Activated T-cell treated with anti-CD3 and anti-CD28 coated beads, Interleukin-2, amount 50 U/mL, for 24 hours (primary cell): ENCODE measurements around the gene BRD8.

Experiments used
- DNase-seq: peaks from one replicate; pipeline ENCODE4 v3.0.0-alpha.2; 2020
- H3K27ac Mint-ChIP-seq: 2 replicates; pipeline ENCODE4 v1.8.0; 2020; ENCODE audit warnings: mild to moderate bottlenecking, mixed read lengths
- H3K27me3 Mint-ChIP-seq: 2 replicates; pipeline ENCODE4 v1.8.0; 2020; ENCODE audit warnings: mixed read lengths
- H3K36me3 Mint-ChIP-seq: 2 replicates; pipeline ENCODE4 v1.8.0; 2020; ENCODE audit warnings: low read depth, mixed read lengths
- H3K4me1 Mint-ChIP-seq: 2 replicates; pipeline ENCODE4 v1.8.0; 2020; ENCODE audit warnings: low read depth, mixed read lengths
- H3K4me3 Mint-ChIP-seq: 2 replicates; pipeline ENCODE4 v1.8.0; 2020; ENCODE audit warnings: mild to moderate bottlenecking, moderate library complexity, mixed read lengths
- H3K9me3 Mint-ChIP-seq: 2 replicates; pipeline ENCODE4 v1.8.0; 2020; ENCODE audit warnings: mixed read lengths

BRD8 gene

DNA sequence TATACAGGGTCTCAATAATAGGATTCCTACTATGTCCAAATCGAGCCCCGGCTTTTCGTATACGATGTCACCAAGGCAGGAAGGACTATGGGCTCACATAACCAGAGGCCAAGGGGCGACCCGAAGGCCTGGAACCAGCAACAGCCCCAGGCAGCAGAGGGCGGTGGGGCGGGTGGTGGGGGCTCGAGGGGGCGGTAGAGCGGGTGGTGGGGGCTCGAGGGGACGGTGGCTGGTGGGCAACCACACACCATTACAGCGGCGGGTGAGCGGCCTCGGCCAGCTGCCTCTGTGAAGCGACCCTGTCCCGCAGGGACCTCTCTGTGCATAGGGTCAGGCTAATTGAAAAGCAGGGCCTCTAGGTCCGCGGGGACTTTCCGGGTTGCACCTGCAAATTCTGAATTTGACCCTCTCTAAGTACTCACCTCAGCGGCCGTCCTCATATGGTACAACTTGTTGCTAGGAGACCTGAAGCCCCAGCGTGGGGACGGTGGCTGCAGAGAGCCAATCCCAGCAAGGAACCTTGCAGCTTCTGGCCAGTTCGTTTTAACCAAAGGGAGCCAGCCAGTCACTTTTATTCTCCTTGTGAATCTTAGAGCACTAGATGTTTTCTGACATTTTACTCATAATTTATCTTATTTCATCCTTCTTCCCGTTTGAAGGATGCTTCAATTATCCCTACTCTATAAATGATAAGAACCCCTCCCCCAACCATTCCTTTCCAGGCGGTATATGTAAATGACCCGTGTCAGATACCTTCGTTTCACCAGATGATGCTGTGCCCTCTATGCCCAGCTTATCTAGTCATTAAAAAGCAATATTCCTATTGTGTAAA lies 39.3 kb downstream of the BRD8 start, which contains the start of gene NME5:
Gene NME5 (minus strand): TSS at position 480 of the 832 bp plus-strand sequence. CDS start 648 bp downstream, outside the sequence.
- no peak for DNase-seq
- Mint-ChIP-seq H3K27me3 (peaks cover 9% of the 10 kb centered on the region), H3K4me1 (peaks cover 4% of the 10 kb centered on the region), H3K4me3 (no peak within 1 kb of the TSS), H3K27ac (no peak within 1 kb of the TSS), H3K36me3 (no peaks in the 10 kb centered on the region), H3K9me3 (no peaks in the 10 kb centered on the region)

GRCh38 chr5:138132543-138132942 lies 45.9 kb downstream of the BRD8 start:
- DNase-seq: no peak
- Mint-ChIP-seq H3K36me3 (no peaks in the 10 kb centered on the region), H3K27ac (no peak overlapping the region), H3K9me3 (no peaks in the 10 kb centered on the region), H3K27me3 (peaks cover 5% of the 10 kb centered on the region), H3K4me1 (peaks cover 2% of the 10 kb centered on the region), H3K4me3 (no peak overlapping the region)

DNA sequence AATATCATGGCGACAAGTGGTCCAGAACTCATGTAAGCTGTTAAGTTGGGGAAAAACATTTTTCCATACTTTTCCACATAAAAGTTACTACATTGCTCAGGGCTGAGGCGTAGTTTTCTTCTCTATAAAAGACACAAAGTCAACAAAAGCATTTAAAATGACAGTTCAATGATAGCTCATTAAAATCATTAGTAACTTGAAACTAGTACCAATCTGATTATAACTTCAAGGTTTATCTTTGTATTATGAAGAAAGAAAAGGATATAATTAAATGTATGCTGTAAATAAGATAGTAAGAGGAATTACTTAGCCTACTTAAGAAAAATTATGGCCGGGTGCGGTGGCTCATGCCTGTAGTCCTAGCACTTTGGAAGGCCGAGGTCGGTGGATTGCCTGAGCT lies 49.1 kb downstream of the BRD8 start:
- H3K4me1 Mint-ChIP-seq: peaks cover 2% of the 10 kb centered on the region

GRCh38 chr5:138128334-138128733 lies 50.1 kb downstream of the BRD8 start:
- H3K36me3 Mint-ChIP-seq: no peaks in the 10 kb centered on the region
- H3K4me3 Mint-ChIP-seq: no peak overlapping the region
- H3K27ac Mint-ChIP-seq: no peak overlapping the region
- no peak for DNase-seq
- H3K9me3 Mint-ChIP-seq: no peaks in the 10 kb centered on the region
- peaks cover 2% of the 10 kb centered on the region for H3K4me1 Mint-ChIP-seq
- no peaks in the 10 kb centered on the region for H3K27me3 Mint-ChIP-seq

More for the DNA sequence above, 49.1 kb downstream of the BRD8 start:
- Mint-ChIP-seq H3K4me3 (no peak overlapping the region), H3K9me3 (no peaks in the 10 kb centered on the region), H3K36me3 (no peaks in the 10 kb centered on the region), H3K27me3 (no peaks in the 10 kb centered on the region), H3K27ac (no peak overlapping the region)
- no peak for DNase-seq

DNA sequence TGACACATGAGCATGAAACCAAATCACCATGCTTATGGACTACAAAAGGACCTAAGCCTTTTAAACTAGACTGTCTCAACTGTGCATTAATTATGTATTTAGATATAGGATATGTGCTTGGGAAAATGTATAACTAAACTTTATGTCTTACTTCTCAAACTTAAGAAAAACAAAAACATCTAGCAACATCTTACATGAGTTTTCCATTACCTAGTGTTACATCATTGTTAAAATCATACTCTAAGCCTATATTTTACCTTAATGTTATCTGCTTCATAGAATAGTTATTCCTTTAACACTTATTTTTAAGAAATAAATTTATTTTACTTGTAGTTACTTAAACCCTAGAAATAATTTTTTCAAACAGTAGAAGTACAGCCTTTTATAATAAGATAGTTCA lies 63.2 kb downstream of the BRD8 start:
- Mint-ChIP-seq H3K27ac (no peak overlapping the region), H3K27me3 (peaks cover 5% of the 10 kb centered on the region), H3K4me1 (no peaks in the 10 kb centered on the region), H3K36me3 (no peaks in the 10 kb centered on the region), H3K4me3 (no peak overlapping the region), H3K9me3 (no peaks in the 10 kb centered on the region)
- DNase-seq: no peak

- Mint-ChIP-seq H3K4me1 (no peaks in the 10 kb centered on the region), H3K27me3 (peaks cover 5% of the 10 kb centered on the region), H3K4me3 (no peak overlapping the region), H3K36me3 (no peaks in the 10 kb centered on the region), H3K27ac (no peak overlapping the region), H3K9me3 (no peaks in the 10 kb centered on the region)
- DNase-seq: no peak
These were observed 66.5 kb downstream of the BRD8 start for GRCh38 chr5:138111937-138112336.

GRCh38 chr5:138111181-138111580 lies 67.2 kb downstream of the BRD8 start:
- no peak overlapping the region for H3K4me3 Mint-ChIP-seq
- no peaks in the 10 kb centered on the region for H3K9me3 Mint-ChIP-seq
- H3K27ac Mint-ChIP-seq: no peak overlapping the region
- peaks cover 5% of the 10 kb centered on the region for H3K27me3 Mint-ChIP-seq
- DNase-seq: no peak
- H3K4me1 Mint-ChIP-seq: no peaks in the 10 kb centered on the region
- no peaks in the 10 kb centered on the region for H3K36me3 Mint-ChIP-seq

- H3K9me3 Mint-ChIP-seq: no peaks in the 10 kb centered on the region
- no peak for DNase-seq
- H3K27ac Mint-ChIP-seq: no peak overlapping the region
- no peaks in the 10 kb centered on the region for H3K4me1 Mint-ChIP-seq
- no peak overlapping the region for H3K4me3 Mint-ChIP-seq
- H3K36me3 Mint-ChIP-seq: no peaks in the 10 kb centered on the region
- peaks cover 5% of the 10 kb centered on the region for H3K27me3 Mint-ChIP-seq
These were observed 68.0 kb downstream of the BRD8 start for GRCh38 chr5:138110266-138110963.

GRCh38 chr5:138109463-138110265 lies 68.8 kb downstream of the BRD8 start:
- Mint-ChIP-seq H3K27me3 (peaks cover 5% of the 10 kb centered on the region), H3K36me3 (no peaks in the 10 kb centered on the region), H3K27ac (no peak overlapping the region), H3K4me3 (no peak overlapping the region), H3K9me3 (no peaks in the 10 kb centered on the region), H3K4me1 (no peaks in the 10 kb centered on the region)
- DNase-seq: no peak

DNA sequence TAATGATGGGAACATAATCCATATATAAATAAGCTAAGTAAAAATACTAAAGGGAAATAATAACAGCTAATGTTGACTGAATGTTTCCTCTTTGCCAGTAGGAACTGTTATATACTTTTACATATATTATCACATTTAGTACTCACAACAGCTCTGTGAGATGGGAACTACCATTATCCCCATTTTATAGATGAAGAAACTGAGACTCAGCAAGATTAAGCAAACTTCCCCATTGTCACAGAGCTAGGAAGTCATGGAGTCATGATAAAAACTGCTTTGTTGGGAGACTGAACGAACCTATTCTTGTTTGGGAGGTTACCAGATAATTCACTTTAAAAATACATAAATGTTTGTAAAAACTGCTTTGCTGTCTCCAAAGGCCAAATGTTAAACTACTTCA lies 71.2 kb downstream of the BRD8 start:
- Mint-ChIP-seq H3K9me3 (no peaks in the 10 kb centered on the region), H3K27ac (no peak overlapping the region), H3K4me1 (no peaks in the 10 kb centered on the region), H3K27me3 (peaks cover 5% of the 10 kb centered on the region), H3K36me3 (no peaks in the 10 kb centered on the region), H3K4me3 (no peak overlapping the region)
- DNase-seq: no peak

GRCh38 chr5:138105709-138106108 lies 72.7 kb downstream of the BRD8 start:
- no peak overlapping the region for H3K4me3 Mint-ChIP-seq
- no peak for DNase-seq
- H3K4me1 Mint-ChIP-seq: no peaks in the 10 kb centered on the region
- no peaks in the 10 kb centered on the region for H3K36me3 Mint-ChIP-seq
- H3K27me3 Mint-ChIP-seq: no peaks in the 10 kb centered on the region
- H3K9me3 Mint-ChIP-seq: no peaks in the 10 kb centered on the region
- H3K27ac Mint-ChIP-seq: no peak overlapping the region

- Mint-ChIP-seq H3K27ac (no peak overlapping the region), H3K27me3 (peaks cover 4% of the 10 kb centered on the region), H3K4me1 (no peaks in the 10 kb centered on the region), H3K36me3 (no peaks in the 10 kb centered on the region), H3K4me3 (no peak overlapping the region), H3K9me3 (no peaks in the 10 kb centered on the region)
- DNase-seq: no peak
These were observed 75.2 kb downstream of the BRD8 start for GRCh38 chr5:138103319-138103637.

GRCh38 chr5:138102454-138103318 lies 75.7 kb downstream of the BRD8 start:
- H3K27ac Mint-ChIP-seq: no peak overlapping the region
- H3K36me3 Mint-ChIP-seq: no peaks in the 10 kb centered on the region
- no peaks in the 10 kb centered on the region for H3K9me3 Mint-ChIP-seq
- H3K27me3 Mint-ChIP-seq: peaks cover 4% of the 10 kb centered on the region
- H3K4me3 Mint-ChIP-seq: no peak overlapping the region
- no peak for DNase-seq
- no peaks in the 10 kb centered on the region for H3K4me1 Mint-ChIP-seq
